Mesendoderm (in vitro differentiated cells): Measurements from ENCODE around the gene DIAPH2.

Source experiments
- DNase-seq: peaks from one replicate; pipeline ENCODE4 v3.0.0; 2013
- H2AK5ac ChIP-seq: 2 replicates; pipeline ENCODE4 v1.6.1; 2013; ENCODE audit warnings: low read length, inconsistent platforms
- H2BK120ac ChIP-seq: 2 replicates; pipeline ENCODE4 v1.6.1; 2013; ENCODE audit warnings: low read depth, mild to moderate bottlenecking, low read length, moderate library complexity, mixed read lengths
- H2BK15ac ChIP-seq: replicated peaks from 2 replicates; pipeline ENCODE4 v1.6.1; 2013; ENCODE audit warnings: low read depth, mild to moderate bottlenecking, moderate library complexity
- H2BK5ac ChIP-seq: 2 replicates; pipeline ENCODE4 v1.6.1; 2013; ENCODE audit warnings: low read length, inconsistent platforms
- H3K18ac ChIP-seq: 2 replicates; pipeline ENCODE4 v1.6.1; 2013; ENCODE audit warnings: mild to moderate bottlenecking, low read length, mixed read lengths
- H3K23ac ChIP-seq: one replicate; pipeline ENCODE4 v1.6.1; 2013; ENCODE audit warnings: low read length
- H3K27ac ChIP-seq: 2 replicates; pipeline ENCODE4 v1.5.1; 2013; ENCODE audit warnings: low read depth, mild to moderate bottlenecking, inconsistent platforms, low read length, moderate library complexity
- H3K27me3 ChIP-seq: 2 replicates; pipeline ENCODE4 v1.6.1; 2013; ENCODE audit warnings: low read length, control low read depth, mild to moderate bottlenecking, inconsistent platforms; ENCODE audit not compliant: insufficient read depth, poor library complexity
- H3K36me3 ChIP-seq: 2 replicates; pipeline ENCODE4 v1.6.1; 2013; ENCODE audit warnings: low read length, inconsistent platforms; ENCODE audit not compliant: control insufficient read depth, insufficient read depth
- H3K4ac ChIP-seq: one replicate; pipeline ENCODE4 v1.6.1; 2013; ENCODE audit warnings: low read depth, mild to moderate bottlenecking, low read length, moderate library complexity
- H3K4me1 ChIP-seq: 2 replicates; pipeline ENCODE4 v1.6.1; 2013; ENCODE audit warnings: low read depth, low read length, inconsistent platforms; ENCODE audit not compliant: control insufficient read depth
- H3K4me2 ChIP-seq: 2 replicates; pipeline ENCODE4 v1.6.1; 2013; ENCODE audit warnings: low read length
- H3K4me3 ChIP-seq: 2 replicates; pipeline ENCODE4 v1.5.1; 2013; ENCODE audit warnings: mild to moderate bottlenecking, low read length
- H3K56ac ChIP-seq: one replicate; pipeline ENCODE4 v1.6.1; 2013; ENCODE audit warnings: low read length
- H3K79me1 ChIP-seq: 2 replicates; pipeline ENCODE4 v1.6.1; 2013; ENCODE audit warnings: low read length, inconsistent platforms
- H3K79me2 ChIP-seq: 2 replicates; pipeline ENCODE4 v1.6.1; 2013; ENCODE audit warnings: mild to moderate bottlenecking, low read length; ENCODE audit not compliant: control insufficient read depth, insufficient read depth
- H3K9ac ChIP-seq: 2 replicates; pipeline ENCODE4 v1.6.1; 2013; ENCODE audit warnings: low read length, inconsistent platforms
- H4K5ac ChIP-seq: one replicate; pipeline ENCODE4 v1.6.1; 2013; ENCODE audit warnings: low read length
- H4K8ac ChIP-seq: one replicate; pipeline ENCODE4 v1.6.1; 2013; ENCODE audit warnings: low read depth, mild to moderate bottlenecking, control low read depth, low read length, moderate library complexity
- WGBS: extraction: QIAGEN DNeasy Blood & Tissue Kit; methylation state at CpG from one replicate; pipeline ENCODE4 v1.1.7; 2013; ENCODE audit warnings: low lambda C conversion rate, missing lambda C conversion rate; ENCODE audit not compliant: insufficient coverage; ENCODE audit errors: extremely low coverage; 5-methylcytosine and 5-hydroxymethylcytosine counted together

The DIAPH2 gene

GRCh38 chrX:96918864-96919263, 234.2 kb downstream of the DIAPH2 start:
- Histone ChIP-seq H3K56ac (no peak overlapping the region), H2BK15ac (no peak overlapping the region), H4K5ac (no peak overlapping the region), H3K27ac (no peak overlapping the region), H3K9ac (no peak overlapping the region), H3K18ac (no peak overlapping the region), H3K79me2 (no peaks in the 10 kb centered on the region), H2AK5ac (no peak overlapping the region), H3K36me3 (no peaks in the 10 kb centered on the region), H3K79me1 (no peaks in the 10 kb centered on the region), H3K27me3 (no peaks in the 10 kb centered on the region), H2BK5ac (no peak overlapping the region), H3K4ac (no peak overlapping the region), H4K8ac (no peak overlapping the region), H2BK120ac (no peak overlapping the region), H3K4me1 (no peaks in the 10 kb centered on the region), H3K4me3 (no peak overlapping the region), H3K4me2 (no peak overlapping the region), H3K23ac (no peak overlapping the region)
- no peak for DNase-seq
- no CpG with 5 or more reads among the region's 2 CpGs for WGBS

DNA sequence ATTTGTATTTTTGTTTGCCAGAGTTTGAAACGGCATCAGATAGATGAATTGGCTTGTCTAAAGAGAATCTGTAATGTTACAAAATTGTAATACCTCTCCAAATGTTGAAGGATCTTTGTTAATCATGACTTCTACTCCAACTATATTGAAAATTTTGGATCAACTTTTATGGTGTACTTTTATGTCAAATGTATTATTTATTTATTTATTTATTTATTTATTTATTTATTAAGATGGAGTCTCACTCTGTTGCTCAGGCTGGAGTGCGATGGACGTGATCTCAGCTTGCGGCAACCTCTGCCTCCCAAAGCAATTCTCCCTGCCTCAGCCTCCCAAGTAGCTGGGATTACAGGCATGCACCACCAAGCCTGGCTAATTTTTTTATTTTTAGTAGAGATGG, 235.0 kb downstream of the DIAPH2 start:
- 100% methylated on average over 1 of the region's 4 CpGs for WGBS
- Histone ChIP-seq H3K4me3 (no peak overlapping the region), H3K27ac (no peak overlapping the region), H3K18ac (no peak overlapping the region), H3K4ac (no peak overlapping the region), H2BK5ac (no peak overlapping the region), H3K79me2 (no peaks in the 10 kb centered on the region), H4K8ac (no peak overlapping the region), H3K27me3 (no peaks in the 10 kb centered on the region), H3K36me3 (no peaks in the 10 kb centered on the region), H4K5ac (no peak overlapping the region), H2BK120ac (no peak overlapping the region), H3K9ac (no peak overlapping the region), H3K23ac (no peak overlapping the region), H3K4me1 (no peaks in the 10 kb centered on the region), H2BK15ac (no peak overlapping the region), H3K4me2 (no peak overlapping the region), H3K79me1 (no peaks in the 10 kb centered on the region), H2AK5ac (no peak overlapping the region), H3K56ac (no peak overlapping the region)
- DNase-seq = no peak

DNA sequence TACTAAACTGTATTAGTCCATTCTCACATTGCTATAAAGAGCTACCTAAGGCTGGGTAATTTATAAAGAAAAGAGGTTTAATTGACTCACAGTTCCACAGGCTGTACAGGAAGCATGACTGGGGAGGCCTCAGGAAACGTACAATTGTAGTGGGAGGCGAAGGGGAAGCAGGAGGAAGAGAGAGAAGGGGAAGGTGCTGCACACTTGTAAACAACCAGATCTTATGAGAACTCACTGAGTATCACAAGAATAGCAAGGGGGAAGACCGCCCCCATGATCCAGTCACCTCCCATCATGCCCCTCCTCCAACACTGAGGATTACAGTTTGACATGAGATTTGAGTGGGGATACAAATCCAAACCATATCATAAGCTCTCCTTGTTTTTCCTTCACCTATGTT, 239.9 kb downstream of the DIAPH2 start:
- WGBS = no CpG with 5 or more reads among the region's 3 CpGs
- H3K23ac ChIP-seq = no peak overlapping the region
- no peak overlapping the region for H2AK5ac ChIP-seq
- no peak overlapping the region for H3K4ac ChIP-seq
- no peaks in the 10 kb centered on the region for H3K4me1 ChIP-seq
- no peak overlapping the region for H2BK15ac ChIP-seq
- H2BK120ac ChIP-seq = no peak overlapping the region
- H4K5ac ChIP-seq = no peak overlapping the region
- no peaks in the 10 kb centered on the region for H3K27me3 ChIP-seq
- H3K79me1 ChIP-seq = no peaks in the 10 kb centered on the region
- no peak overlapping the region for H3K27ac ChIP-seq
- no peak overlapping the region for H2BK5ac ChIP-seq
- no peaks in the 10 kb centered on the region for H3K79me2 ChIP-seq
- H3K36me3 ChIP-seq = no peaks in the 10 kb centered on the region
- no peak for DNase-seq
- no peak overlapping the region for H3K18ac ChIP-seq
- no peak overlapping the region for H3K56ac ChIP-seq
- no peak overlapping the region for H3K4me2 ChIP-seq
- H3K9ac ChIP-seq = no peak overlapping the region
- no peak overlapping the region for H3K4me3 ChIP-seq
- H4K8ac ChIP-seq = no peak overlapping the region

DNA sequence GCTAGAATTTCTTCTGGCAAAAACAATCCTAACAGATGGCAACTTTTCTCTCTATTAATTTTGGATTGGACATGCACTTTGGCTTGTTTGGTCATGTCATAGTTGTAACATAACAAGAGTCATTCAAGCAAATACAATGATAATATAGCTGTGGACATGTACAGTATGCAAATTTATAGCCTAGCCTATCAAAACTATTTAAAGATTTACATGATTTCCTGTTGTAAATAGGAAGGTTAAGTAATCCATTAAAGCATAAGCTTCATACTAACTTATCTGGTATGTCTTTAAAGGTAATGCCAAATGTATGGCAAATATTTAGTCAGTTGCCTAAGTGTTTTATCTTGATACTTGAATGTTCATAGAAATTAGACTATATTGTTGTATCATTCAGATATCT, 244.4 kb downstream of the DIAPH2 start:
- no peak overlapping the region for H3K4me3 ChIP-seq
- no peak for DNase-seq
- no peak overlapping the region for H3K27ac ChIP-seq
- H3K36me3 ChIP-seq = no peaks in the 10 kb centered on the region
- H4K5ac ChIP-seq = no peak overlapping the region
- no peak overlapping the region for H3K18ac ChIP-seq
- H2BK15ac ChIP-seq = no peak overlapping the region
- no peak overlapping the region for H3K56ac ChIP-seq
- no peak overlapping the region for H2AK5ac ChIP-seq
- H3K27me3 ChIP-seq = no peaks in the 10 kb centered on the region
- H3K23ac ChIP-seq = no peak overlapping the region
- H3K4me2 ChIP-seq = no peak overlapping the region
- H3K4me1 ChIP-seq = no peaks in the 10 kb centered on the region
- H3K9ac ChIP-seq = no peak overlapping the region
- H3K79me1 ChIP-seq = no peaks in the 10 kb centered on the region
- no peaks in the 10 kb centered on the region for H3K79me2 ChIP-seq
- H3K4ac ChIP-seq = no peak overlapping the region
- no peak overlapping the region for H2BK120ac ChIP-seq
- H2BK5ac ChIP-seq = no peak overlapping the region
- no peak overlapping the region for H4K8ac ChIP-seq

DNA sequence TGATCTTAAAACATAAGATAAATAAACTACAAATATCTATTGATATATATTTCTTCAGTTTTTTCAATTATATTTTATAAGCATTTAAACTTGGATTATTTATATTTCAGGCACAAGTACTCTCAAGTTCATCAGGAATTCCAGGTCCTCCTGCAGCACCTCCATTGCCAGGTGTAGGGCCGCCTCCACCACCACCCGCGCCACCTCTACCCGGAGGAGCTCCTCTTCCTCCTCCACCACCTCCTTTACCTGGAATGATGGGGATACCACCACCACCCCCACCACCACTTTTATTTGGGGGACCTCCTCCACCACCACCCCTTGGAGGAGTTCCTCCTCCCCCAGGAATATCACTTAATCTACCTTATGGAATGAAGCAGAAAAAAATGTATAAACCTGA, 273.1 kb downstream of the DIAPH2 start:
- Histone ChIP-seq H3K79me2 (no peaks in the 10 kb centered on the region), H3K79me1 (no peaks in the 10 kb centered on the region), H3K9ac (no peak overlapping the region), H3K4ac (no peak overlapping the region), H4K5ac (no peak overlapping the region), H4K8ac (no peak overlapping the region), H2AK5ac (no peak overlapping the region), H3K27me3 (no peaks in the 10 kb centered on the region), H2BK120ac (no peak overlapping the region), H3K18ac (no peak overlapping the region), H3K27ac (no peak overlapping the region), H3K23ac (no peak overlapping the region), H3K56ac (no peak overlapping the region), H2BK15ac (no peak overlapping the region), H3K4me2 (no peak overlapping the region), H2BK5ac (no peak overlapping the region), H3K4me1 (no peaks in the 10 kb centered on the region), H3K4me3 (no peak overlapping the region), H3K36me3 (no peaks in the 10 kb centered on the region)
- WGBS = no CpG with 5 or more reads among the region's 4 CpGs
- no peak for DNase-seq

DNA sequence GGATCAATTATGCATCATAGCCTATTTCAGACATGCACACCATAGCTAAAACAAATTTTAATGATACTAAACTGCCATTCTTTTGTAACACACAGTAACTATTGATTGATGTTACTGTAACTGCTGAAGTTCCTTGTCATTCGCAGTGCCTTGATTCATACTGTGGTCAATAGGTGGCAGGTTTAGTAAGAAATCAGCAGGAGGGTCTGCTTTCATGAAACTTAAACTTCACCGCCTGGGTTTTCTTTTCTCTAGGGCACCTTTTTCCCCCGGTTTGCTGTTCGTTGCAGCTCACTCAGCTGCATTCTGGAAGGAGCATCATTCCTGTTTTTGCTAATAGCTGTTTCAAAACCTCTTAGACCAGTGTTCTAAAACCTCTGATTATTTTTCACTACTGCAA, 287.2 kb downstream of the DIAPH2 start:
- no CpG with 5 or more reads among the region's 4 CpGs for WGBS
- Histone ChIP-seq H3K27ac (no peak overlapping the region), H4K8ac (no peak overlapping the region), H3K4me2 (no peak overlapping the region), H3K23ac (no peak overlapping the region), H3K18ac (no peak overlapping the region), H3K36me3 (no peaks in the 10 kb centered on the region), H3K4me1 (no peaks in the 10 kb centered on the region), H3K4me3 (no peak overlapping the region), H2BK5ac (no peak overlapping the region), H2AK5ac (no peak overlapping the region), H3K9ac (no peak overlapping the region), H3K56ac (no peak overlapping the region), H3K79me2 (no peaks in the 10 kb centered on the region), H2BK120ac (no peak overlapping the region), H2BK15ac (no peak overlapping the region), H3K27me3 (no peaks in the 10 kb centered on the region), H3K79me1 (no peaks in the 10 kb centered on the region), H4K5ac (no peak overlapping the region), H3K4ac (no peak overlapping the region)
- DNase-seq = peak; percentile 47
